ENCODE data around the gene GTPBP1.

The GTPBP1 gene

DNA sequence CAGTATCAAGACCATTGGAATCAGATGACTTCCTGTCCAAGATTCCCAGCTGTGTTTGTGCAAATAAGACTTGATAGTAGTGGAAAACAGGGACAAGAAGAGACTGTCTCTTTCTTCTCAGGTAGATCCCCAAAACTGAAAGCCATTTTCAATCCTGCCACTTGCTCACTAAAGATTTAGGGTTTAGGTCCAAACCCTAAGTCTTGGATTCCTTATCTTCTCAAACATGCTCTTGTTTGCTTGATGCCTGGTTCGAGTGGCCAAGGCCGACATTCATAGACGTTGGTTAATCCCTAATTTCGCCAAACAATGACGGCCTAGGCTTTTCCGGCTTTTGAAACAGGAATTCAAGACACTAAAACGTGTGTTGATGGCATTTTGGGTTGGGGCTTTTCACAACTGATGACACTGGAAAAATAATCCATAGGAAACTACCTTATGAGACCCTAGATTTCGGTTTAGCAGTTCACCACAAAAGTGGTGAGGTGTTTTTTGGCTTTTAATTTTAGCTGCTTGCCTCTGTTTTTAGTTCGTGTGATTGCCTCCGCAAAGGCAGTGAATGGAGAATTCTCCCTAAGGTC, 1.0 kb upstream of the GTPBP1 start:
- DNase-seq (ENCODE audit: low read depth), result no peak

DNA sequence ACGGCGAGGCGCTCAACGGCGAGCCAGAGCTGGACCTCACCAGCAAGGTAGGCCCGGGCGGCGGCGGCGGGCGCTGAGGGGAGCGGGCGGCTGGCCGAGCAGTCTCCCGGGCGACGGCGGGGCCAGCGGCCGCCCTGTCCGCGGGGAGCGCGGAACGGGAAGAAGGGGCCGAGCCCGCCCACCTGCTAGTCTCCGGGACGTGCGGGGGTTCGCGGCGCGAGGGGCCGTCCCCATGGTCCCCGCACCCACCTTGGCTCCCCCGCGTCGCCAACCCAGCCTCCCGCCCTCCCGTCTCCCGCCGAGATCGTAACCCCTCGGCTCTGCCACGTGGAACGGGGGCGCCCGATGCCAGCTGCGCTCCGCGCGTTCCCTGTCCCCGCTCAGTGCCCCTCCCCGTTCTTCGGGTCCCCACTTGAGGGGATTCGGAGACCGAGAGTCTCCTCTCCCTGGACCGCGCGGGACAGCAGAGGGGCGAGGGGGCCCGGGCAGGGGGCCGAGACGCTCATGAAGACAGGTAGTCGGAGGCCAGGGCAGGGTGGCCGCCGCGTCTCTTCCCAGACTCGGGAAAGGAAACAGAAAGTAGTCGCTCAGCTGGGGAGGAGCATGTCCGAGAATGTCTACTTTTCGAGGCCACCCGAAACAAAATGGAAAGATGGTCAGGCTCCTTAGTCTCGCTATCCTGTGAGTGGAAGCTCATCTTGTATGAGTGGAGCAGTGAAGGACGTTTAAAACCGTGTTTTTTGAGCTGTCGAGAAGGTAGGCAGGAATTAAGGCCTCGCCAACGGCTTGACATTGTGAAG, 557 bp downstream of the GTPBP1 start:
- no peak for DNase-seq (ENCODE audit: low read depth)

DNA sequence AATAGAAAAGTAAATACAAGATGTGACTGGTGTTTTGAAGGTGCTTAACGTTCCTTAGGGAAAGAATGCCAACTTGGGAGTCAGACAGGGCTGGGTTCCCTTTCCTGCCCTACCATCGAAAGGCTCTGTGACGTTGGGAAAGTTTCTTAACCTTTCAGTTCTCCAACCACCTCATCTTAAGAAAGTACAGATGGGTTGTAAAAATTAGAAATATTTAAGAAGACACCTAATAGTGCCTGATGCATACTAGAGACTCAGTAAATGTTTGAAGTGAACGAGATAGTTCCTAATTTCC, 1.1 kb downstream of the GTPBP1 start:
- DNase-seq (ENCODE audit: low read depth), result no peak

DNA sequence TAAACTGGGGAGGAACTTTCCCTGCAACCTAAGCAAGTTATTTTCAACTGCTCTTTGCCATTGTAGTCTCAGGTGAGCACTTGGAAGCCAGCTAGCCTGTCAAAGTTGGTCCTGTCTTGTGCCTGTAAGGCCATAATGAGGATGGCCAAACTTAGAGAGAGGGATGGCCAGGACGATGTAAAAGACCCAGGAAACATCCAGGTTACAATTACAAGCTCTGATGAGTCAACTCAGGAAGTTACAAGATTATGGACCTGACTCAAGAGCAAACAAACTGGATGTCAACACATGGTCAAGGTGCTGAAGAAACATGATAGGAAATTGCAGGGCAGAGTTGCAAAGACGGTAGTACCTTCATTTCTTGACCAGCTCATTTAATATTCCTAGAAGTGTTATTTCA, 1.6 kb downstream of the GTPBP1 start:
- DNase-seq (ENCODE audit: low read depth), result no peak

DNA sequence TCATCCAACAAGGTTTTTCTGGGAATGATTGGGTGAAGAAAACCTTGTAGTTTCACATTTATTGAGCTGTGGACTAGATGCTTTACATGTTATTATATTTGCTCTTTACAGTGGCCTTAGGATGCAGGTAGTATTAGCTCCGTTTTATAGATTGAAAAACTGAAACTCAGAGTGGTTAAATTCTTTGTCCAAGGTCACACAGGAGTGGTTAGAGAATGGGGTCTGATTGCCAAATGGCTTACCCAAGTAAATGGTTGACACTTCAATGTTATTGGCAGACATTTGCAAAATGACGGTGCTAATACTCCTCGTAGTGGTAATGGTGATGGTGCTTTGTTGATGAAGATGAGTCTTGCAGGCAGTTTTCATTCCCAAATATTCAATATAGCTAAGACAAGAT, 2.2 kb downstream of the GTPBP1 start:
- DNase-seq (ENCODE audit: low read depth), result no peak

DNA sequence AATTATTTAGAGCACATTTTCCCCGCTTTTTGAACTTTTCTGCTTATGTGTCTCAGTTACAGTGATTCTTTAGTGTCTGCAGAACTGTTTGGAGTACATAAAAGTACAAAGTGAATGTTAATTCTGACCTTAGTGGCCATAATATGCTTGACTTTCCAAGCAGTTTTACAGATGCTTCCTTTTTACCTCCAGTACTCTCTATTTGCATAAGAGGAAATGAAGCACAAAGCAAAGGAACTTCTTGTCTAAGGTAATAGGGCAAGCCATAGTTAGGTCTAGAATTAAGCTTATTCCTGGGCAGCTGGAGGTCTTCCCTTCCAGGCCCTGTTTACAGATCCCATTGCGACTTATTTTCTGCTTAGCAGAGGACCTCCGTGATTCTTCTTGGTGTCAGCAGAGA, 3.6 kb downstream of the GTPBP1 start:
- DNase-seq (ENCODE audit: low read depth), result no peak

DNA sequence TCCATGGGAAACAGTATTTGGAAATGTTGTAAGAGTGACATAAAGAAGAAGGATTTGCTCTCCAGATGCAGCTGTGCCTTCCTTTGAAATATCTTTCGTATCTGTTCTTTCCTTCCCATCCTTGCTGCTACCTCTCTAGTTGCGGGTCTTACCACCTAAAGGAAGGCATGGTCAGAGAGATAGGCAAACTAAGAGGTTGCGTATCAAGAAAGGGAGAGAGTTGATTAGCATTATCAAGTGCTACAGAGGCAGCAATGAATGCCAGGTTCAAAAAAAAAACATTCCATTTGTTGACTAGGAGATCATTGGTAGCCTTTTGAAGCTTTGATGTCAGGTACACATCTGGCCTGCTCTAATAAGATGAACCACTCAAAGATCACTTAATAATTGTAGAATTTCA, 4.6 kb downstream of the GTPBP1 start:
- no peak for DNase-seq (ENCODE audit: low read depth)

DNA sequence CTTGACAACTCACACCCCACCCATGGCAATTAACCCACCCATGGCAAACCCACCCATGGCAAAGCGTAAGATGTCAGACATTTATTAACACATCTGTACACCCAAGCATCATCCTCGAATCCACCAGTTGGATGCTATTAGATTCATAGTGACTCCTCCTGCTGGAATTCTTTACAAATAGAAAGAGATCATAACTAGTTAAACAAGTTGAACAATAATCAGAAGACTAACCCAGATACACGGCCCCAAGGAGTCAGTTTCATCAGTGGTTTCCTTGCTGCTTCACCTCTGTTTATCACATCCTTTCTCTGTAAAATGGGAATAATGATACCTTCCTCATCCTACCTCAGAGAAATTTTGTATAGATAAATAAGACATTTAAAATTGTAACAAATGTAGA, 5.1 kb downstream of the GTPBP1 start:
- DNase-seq (ENCODE audit: low read depth), result no peak

DNA sequence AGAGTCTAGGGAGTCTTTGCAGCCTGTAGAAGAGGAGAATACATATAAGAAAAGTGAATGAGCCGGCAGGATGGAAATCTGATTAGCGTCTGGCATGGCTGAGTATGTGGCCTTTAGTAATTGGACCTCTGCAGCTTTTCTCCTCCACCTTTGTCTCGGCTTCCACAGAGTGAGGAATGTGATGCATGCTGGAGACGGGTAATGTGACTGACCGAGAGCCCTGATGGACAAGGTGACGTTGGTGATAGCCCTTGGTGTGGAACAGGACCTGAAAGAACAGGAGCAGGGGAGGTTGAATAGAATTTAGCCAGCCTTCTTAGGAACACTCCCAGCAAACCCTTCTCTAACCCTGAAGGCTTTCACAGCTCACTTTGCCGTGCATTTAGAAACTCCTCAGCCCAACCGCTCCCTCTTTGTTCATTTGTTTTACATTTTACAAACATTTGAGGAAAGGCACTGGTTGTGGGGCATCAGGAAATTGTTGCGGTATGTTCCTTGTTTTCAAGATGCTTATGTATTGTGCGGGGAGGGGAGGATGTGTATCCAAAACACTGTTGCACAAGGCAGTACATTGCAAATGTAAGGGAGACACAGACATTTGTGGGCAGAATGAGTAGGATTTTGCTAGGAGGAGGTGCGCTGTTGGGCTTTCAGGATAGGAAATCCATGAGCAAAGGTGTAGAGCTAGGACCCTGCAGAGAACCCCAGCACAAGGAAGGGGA, 6.9 kb downstream of the GTPBP1 start:
- no peak for DNase-seq (ENCODE audit: low read depth)

DNA sequence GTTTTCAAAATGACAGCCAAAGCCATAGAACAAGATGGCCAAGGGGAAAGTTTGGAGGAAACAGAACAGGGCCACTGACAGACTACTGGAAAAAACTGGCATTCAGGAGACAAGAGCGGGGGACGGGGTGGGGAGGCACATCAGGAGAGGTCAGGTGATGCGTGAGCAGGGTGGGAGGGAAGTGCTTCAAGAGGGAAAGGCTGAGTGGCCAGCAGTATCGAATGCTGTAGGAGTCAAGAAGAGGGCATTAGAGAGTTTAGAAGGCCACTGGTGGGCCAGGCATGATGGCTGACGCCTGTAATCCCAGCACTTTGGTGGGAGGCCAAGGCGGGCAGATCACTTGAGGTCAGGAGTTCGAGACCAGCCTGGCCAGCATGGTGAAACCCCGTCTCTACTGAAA, 8.2 kb downstream of the GTPBP1 start:
- DNase-seq (ENCODE audit: low read depth), result no peak

DNA sequence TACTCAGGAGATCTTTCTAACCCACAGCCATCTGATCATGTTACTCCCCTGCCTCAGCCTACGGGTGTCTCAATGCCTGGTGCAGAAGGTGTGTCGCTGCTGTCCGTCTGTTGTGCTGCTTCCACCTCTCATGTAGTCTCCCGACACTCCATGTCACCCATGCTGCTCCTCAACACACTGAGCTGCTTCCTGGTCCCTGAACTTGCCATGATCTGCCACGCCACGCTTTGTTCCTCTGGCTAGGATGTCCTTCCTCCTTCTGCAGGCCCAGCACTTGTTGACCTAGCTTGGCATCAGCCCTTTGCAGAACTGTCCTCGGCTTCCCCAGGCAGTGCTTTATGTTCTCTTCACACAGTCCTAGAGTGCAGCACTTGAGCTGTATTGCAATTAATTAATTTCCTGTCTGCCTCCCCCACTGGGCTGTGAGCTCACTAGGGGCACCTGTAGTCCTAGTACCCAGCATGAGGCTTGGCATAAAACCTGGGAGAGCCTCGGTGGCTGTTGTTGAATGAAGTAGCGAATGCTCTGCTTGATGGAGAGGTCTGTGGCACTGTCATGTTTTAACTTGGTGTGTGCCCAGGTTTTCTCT, 9.5 kb downstream of the GTPBP1 start:
- no peak for DNase-seq (ENCODE audit: low read depth)

DNA sequence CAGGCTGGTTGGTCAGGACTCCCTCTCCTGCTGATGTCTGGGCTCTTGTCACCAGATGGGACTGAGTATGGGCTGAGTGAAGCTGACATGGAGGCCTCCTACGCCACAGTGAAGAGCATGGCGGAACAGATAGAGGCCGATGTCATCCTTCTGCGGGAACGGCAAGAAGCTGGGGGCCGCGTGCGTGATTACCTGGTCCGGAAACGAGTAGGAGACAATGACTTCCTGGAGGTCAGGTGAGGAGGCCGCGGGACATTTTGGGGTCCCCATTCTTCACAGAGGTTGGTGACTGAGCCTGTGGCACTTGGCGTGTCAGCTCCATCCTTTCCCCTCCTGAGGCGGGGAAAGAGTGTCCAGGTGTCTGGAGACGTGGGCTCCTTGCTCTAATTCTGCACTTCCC, 10.1 kb downstream of the GTPBP1 start:
- no peak for DNase-seq (ENCODE audit: low read depth)

DNA sequence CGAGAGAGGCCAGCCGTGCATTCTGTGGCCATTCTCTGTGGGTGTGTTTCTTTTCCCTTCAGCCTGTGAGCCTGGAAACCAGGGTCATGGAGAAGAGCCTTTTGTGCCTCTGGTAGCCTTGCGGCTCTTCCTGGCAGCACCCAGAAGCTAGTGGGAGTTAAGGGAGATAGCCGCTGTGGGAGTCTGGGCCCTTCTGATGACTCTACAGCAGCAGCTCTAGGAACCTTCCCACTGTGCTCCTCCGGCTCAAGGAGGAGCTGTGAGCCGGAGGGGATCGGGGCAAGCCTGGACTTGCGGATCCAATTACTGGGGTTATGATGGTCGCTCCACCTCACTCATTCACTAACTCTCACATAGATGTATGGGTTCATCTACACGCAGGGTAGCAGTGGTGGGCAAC, 10.5 kb downstream of the GTPBP1 start:
- no peak for DNase-seq (ENCODE audit: low read depth)

DNA sequence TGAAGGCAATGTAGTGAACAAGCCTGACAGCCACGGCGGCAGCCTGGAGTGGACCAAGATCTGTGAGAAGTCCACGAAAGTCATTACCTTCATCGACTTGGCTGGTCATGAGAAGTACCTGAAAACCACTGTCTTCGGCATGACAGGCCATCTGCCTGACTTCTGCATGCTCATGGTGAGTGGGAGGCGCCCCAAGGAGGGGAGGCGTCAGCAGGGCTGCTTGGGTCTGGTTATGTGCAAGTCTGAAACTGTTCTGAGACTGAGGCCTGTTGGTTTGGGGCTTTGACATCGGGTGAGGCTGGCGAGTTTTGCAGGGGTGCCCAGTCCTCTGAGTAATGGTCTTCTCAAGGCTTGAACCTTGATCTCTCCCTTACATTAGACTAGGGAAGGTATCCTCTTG, 11.1 kb downstream of the GTPBP1 start:
- no peak for DNase-seq (ENCODE audit: low read depth)

DNA sequence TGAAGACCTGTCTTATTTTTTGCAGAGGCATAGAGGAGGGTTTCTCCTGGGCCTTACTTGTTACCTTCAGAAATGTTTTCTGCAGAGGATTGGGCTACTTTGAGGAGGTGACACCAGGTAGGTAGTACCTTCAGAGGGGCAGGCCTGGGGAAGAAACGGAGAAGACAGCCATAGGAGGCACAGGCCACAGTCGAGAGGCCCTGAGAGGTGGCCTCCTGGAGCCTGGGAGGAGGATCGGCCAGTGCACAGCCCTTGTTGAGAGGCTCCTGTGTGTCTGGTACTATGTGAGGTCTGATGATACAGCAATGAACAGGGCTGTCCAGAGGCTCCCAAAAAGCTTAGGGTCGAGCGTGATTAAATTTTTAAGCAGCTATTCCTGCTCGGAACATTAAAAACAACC, 11.5 kb downstream of the GTPBP1 start:
- DNase-seq (ENCODE audit: low read depth), result no peak

DNA sequence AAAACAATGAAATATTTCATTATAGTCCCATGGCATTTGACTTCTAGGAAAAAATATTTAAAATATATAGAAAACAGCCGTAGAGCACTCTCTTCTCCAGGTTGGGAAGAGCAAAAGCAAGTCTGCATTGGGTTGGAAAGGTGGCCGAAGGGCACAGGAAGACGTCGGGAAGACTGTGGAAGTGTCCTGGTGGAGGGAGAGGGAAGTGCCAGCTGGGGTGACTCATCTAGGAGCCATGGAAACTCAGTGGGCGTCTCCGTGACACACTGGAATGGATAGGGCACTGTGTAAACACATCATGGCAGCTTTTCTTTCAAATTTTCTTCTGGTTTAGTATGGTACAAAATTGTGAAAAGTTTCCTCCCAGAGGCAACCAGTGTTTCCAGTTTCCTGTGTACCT, 12.7 kb downstream of the GTPBP1 start:
- no peak for DNase-seq (ENCODE audit: low read depth)

DNA sequence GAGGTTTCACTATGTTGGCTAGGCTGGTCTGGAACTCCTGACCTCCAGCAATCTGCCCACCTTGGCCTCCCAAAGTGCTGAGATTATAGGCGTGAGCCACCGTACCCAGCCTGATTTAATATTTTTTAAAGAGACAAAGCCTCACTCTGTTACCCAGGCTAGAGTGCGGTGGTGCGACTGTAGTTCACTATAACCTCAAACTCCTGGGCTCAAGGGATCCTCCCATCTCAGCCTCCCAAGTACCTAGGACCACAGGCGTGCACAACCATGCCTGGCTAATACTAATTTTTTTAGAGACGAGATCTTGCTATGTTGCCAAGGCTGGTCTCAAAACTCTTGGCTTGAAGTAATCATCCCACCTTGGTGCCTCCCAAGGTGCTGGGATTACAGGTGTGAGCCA, 13.5 kb downstream of the GTPBP1 start:
- no peak for DNase-seq (ENCODE audit: low read depth)

DNA sequence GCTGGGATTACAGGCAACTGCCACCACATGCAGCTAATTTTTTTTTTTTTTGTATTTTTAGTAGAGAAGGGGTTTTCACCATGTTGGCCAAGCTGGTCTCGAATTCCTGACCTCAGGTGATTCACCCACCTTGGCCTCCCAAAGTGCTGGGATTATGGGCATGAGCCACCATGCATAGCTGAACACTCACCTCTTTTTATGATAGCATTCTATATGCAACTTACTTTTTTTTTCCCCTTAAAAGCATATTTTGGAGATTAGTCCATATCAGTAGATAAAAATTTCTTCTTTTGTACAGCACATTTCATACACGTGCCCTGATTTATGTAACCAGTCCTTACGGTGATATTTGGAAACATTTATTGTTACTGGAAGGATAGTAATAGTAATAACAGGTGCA, 14.6 kb downstream of the GTPBP1 start:
- DNase-seq (ENCODE audit: low read depth), result no peak

DNA sequence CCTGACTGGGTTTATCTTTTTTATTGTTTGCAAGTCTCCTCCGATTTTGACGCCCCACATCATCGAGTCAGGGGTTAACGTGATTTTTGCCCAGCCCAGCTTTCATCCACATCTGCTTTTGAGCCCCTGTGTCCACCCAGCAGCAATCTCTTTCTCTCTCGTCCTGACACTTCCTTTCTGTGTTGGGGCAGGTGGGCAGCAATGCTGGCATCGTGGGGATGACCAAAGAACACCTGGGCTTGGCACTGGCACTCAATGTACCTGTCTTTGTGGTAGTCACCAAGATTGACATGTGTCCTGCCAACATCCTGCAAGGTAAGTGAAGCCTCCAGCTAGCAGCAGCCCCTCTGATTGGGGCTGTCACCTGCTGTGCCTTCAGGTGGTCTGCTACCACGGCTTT, 15.8 kb downstream of the GTPBP1 start:
- DNase-seq (ENCODE audit: low read depth), result no peak

DNA sequence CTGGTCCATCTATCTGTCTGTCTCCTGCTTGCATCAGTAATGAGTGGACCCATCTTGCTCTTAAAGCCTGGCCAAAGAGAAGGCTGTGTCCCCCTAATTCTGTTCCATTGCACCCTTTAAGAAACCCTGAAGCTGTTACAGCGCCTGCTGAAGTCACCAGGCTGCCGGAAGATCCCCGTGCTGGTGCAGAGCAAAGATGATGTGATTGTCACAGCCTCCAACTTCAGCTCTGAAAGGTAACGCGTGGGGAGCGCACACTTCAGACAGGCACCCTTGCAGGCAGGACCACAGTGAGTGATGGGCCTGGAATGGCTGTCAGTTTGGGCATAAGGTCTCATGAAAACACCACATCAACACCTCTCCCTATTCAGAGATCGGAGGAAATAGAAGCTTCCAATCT, 18.4 kb downstream of the GTPBP1 start:
- DNase-seq (ENCODE audit: low read depth), result no peak

DNA sequence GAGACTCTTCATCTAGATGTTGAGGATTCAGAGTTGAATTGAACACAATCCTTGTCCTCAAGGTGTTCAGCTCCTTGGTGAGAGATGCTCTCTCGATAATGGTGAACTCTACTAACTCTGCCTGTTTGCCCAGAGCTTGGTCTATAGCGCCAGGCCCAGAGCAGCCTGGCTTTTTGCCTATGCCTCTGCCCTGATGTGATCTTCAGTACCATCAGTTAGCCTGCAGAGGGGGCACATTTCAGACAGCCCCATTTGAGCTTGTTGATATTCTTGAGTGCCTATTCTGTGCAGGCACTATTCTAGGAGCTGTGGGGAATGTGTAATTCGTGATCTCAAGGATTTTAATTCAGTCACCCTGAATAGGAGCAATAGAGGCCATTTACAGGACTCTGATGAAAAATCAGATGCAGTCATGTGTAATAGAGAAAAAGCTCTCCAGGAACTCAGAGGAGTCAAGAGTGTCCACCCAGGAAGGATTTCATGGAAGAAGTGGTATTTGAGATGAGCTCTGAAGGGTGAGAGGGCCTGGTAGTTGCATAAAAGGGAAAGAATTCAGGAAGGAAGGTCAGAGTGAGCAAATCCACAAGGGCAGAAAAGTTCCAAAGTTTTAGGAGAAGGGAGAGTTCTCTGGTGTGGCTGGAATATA, 19.3 kb downstream of the GTPBP1 start:
- no peak for DNase-seq (ENCODE audit: low read depth)

DNA sequence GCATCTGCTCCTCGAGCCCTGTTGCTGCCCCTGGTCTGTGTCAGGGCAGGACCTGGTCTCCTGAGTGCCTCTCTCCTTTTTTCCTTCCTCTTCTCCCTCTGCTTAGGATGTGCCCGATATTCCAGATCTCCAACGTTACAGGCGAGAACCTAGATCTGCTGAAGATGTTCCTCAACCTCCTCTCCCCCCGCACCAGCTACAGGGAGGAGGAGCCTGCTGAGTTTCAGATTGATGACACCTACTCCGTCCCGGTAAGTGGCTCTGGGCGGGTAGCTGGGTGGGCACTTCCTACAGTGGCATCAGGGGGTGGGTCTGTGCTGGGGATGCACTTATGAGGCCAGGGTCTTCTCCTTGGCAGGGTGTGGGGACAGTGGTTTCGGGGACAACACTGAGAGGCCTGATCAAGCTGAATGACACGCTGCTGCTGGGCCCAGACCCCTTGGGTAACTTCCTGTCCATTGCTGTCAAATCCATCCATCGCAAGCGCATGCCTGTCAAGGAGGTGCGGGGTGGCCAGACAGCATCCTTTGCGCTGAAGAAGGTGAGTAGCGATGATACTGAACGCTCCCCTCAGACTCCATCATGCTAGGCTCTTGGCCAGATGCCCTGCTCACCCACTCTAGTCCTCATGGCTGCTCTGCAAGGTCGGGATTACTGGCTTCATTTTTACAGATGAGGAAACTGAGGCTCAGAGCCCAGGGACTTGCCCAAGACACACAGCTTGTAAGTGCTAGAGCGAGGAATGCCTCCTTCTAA, 20.3 kb downstream of the GTPBP1 start:
- no peak for DNase-seq (ENCODE audit: low read depth)

All from GM04503 (cell line).